PFSK-1 (cell line): ENCODE measurements around the gene PARD3B.

Experiments
- POLR2AphosphoS5 ChIP-seq: IDR thresholded peaks from 2 replicates; pipeline ENCODE4 v1.6.1; 2012; ENCODE audit warnings: low read depth, mild to moderate bottlenecking, control low read depth, low read length, moderate library complexity
- REST ChIP-seq, 2 experiments: IDR thresholded peaks; 2 replicates each; pipeline versions ENCODE4 v1.6.1 to v1.8.0; 2011 to 2012; ENCODE audit warnings: low read depth in 2 of 2, low read length in 2 of 2, control low read depth in 1 of 2, inconsistent platforms in 1 of 2, mild to moderate bottlenecking in 1 of 2, moderate library complexity in 1 of 2; ENCODE audit not compliant: insufficient read depth in 1 of 2
- SIN3A ChIP-seq: IDR thresholded peaks from 2 replicates; pipeline ENCODE4 v1.6.1; 2012; ENCODE audit warnings: mild to moderate bottlenecking, low read length, moderate library complexity, borderline replicate concordance; ENCODE audit not compliant: insufficient read depth
- TAF1 ChIP-seq: IDR thresholded peaks from 2 replicates; pipeline ENCODE4 v1.6.1; 2012; ENCODE audit warnings: low read length, control low read depth, borderline replicate concordance; ENCODE audit not compliant: insufficient read depth

DNA sequence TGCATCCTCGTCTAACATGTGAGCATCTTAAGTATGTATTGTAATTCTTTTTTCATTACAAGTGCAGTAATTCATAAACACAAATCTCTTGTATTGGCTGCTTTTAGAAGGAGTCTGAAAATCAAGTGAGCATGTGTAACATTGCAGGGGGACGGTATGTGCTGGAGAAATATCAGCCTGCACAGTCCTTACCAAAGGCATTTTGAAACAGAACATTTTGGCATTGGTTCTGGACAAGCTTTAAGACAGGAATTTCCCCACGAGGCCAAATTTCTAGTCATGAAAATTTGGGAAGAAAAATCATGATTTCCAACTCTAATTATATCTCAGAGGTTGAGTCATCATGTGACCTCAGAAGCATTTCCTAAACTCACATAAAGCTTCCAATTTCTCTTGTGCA is 1112.3 kb downstream of the PARD3B start:
- TF ChIP-seq POLR2AphosphoS5 (no peak), REST (IDR thresholded peaks at IDR 0.05; ENCODE audit: insufficient read depth in 1 of 2, low read depth in 2 of 2, low read length in 2 of 2) (no peak), TAF1 (no peak), SIN3A (no peak)
